ENCODE measurements around the gene RAD51B. TPM values are rescaled to one million over a fixed set of nuclear protein-coding genes. Genes with fewer than 3 reads are reported as not detected.

The RAD51B gene
- total RNA-seq, 1 donor from 2014 or later = 38.6 TPM

DNA sequence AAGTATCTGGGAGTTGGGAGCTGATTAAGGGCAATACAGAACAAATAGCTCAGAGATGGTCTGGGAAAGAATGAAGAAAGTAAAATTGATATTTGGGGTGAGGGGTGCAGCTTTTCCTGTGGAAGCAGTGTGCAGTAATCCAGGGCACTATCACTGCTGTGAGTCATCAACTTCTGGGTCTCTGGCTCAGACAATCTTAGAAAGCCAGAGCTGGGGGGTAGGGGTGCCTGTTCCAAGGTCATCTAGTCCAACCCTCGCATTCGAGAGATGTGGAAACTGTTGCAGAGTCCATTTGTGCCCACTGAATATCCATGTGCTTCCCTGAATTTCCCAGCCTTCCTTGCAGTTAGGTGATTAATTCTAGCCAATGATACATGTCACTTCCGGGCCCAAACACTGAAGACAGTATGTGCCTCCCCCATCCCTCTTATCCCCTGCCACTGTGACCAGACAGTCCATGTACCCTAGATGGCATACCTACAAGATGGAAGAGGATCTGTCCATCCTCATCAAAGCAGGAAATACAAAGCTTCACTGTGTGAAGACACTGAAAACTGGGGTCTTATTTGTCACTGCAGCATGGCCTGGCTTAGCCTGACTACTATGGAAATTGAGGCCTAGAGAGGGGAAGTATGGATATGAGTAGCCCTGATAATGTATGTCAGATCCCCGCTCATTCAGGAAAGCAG is 921.4 kb downstream of the RAD51B start:
- no peak overlapping the region for H3K9ac ChIP-seq (ENCODE audit: low read depth in 1 of 3, low read length in 3 of 3)
- no peak overlapping the region for H3K4me3 ChIP-seq (ENCODE audit: low read length in 3 of 3)
- H3K27ac ChIP-seq (ENCODE audit: low read depth, low read length) = no peak overlapping the region

DNA sequence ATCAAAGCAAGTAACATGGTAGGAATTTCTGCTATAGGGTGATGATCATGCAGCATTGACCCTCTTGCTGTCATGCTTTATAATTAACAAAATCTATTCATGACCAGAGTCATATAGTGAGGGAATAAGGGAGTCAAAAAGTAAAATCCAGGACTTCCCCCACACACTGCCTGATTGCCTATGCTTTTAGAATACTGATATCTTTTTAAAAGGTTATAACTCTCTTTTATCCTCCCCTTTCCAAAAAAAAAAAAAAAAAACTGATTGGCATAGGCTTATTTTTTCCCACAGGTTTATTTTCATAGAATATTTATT is 921.9 kb downstream of the RAD51B start:
- Histone ChIP-seq H3K27me3 (ENCODE audit: control insufficient read depth in 3 of 3, insufficient read depth in 3 of 3, low read length in 3 of 3) (no peaks in the 10 kb centered on the region), H3K4me1 (ENCODE audit: control insufficient read depth in 3 of 3, insufficient read depth in 3 of 3, low read length in 3 of 3) (peaks cover 6 to 12% (median 7%) of the 10 kb centered on the region in 3 donors), H3K36me3 (ENCODE audit: control insufficient read depth in 3 of 3, insufficient read depth in 3 of 3, low read length in 3 of 3) (no peaks in the 10 kb centered on the region), H3K27ac (ENCODE audit: low read depth, low read length) (no peak overlapping the region), H3K9me3 (ENCODE audit: control insufficient read depth in 3 of 3, low read length in 3 of 3) (no peaks in the 10 kb centered on the region), H3K9ac (ENCODE audit: low read depth in 1 of 3, low read length in 3 of 3) (no peak overlapping the region), H3K4me3 (ENCODE audit: low read length in 3 of 3) (no peak overlapping the region)

More for the DNA sequence above, 921.4 kb downstream of the RAD51B start:
- Histone ChIP-seq H3K4me1 (ENCODE audit: control insufficient read depth in 3 of 3, insufficient read depth in 3 of 3, low read length in 3 of 3) (peaks cover 10 to 18% (median 11%) of the 10 kb centered on the region in 3 donors), H3K36me3 (ENCODE audit: control insufficient read depth in 3 of 3, insufficient read depth in 3 of 3, low read length in 3 of 3) (no peaks in the 10 kb centered on the region), H3K9me3 (ENCODE audit: control insufficient read depth in 3 of 3, low read length in 3 of 3) (no peaks in the 10 kb centered on the region), H3K27me3 (ENCODE audit: control insufficient read depth in 3 of 3, insufficient read depth in 3 of 3, low read length in 3 of 3) (no peaks in the 10 kb centered on the region)

DNA sequence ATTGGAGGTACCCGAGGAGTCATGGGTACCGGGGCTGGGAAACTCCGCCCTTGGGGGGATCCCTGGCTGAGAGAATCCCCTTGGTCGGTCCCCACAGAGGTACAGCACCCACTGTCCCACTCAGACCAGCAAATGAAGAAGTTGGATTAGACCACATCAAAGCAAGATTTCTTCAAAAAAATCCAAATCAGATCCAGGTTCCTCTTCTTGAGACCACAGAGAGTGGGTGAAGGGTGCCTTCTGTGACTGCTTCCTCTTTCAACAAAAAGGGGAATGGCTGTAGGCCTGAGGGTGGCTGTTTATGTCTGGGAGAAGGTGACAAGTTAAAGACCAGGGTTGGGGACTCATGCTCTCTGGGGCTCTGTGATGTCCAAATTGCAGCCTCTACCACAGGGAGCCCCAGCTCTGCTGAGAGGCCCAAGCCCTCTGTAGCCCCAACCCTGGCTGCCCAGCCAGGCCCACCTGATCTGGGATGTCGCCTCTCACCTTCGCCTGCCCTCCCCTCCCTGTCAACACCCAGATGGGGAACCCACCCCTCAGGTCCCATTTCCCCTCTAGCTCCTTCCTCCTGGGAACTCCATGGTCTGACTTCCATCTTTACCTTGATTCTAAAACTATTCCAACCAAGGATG is 922.4 kb downstream of the RAD51B start:
- no peak overlapping the region for H3K27ac ChIP-seq (ENCODE audit: low read depth, low read length)
- no peak overlapping the region for H3K4me3 ChIP-seq (ENCODE audit: low read length in 3 of 3)
- H3K27me3 ChIP-seq (ENCODE audit: control insufficient read depth in 3 of 3, insufficient read depth in 3 of 3, low read length in 3 of 3) = no peaks in the 10 kb centered on the region
- H3K9me3 ChIP-seq (ENCODE audit: control insufficient read depth in 3 of 3, low read length in 3 of 3) = no peaks in the 10 kb centered on the region
- no peak overlapping the region for H3K9ac ChIP-seq (ENCODE audit: low read depth in 1 of 3, low read length in 3 of 3)
- H3K4me1 ChIP-seq (ENCODE audit: control insufficient read depth in 3 of 3, insufficient read depth in 3 of 3, low read length in 3 of 3) = peaks cover 2 to 7% (median 4%) of the 10 kb centered on the region in 3 donors
- H3K36me3 ChIP-seq (ENCODE audit: control insufficient read depth in 3 of 3, insufficient read depth in 3 of 3, low read length in 3 of 3) = no peaks in the 10 kb centered on the region

DNA sequence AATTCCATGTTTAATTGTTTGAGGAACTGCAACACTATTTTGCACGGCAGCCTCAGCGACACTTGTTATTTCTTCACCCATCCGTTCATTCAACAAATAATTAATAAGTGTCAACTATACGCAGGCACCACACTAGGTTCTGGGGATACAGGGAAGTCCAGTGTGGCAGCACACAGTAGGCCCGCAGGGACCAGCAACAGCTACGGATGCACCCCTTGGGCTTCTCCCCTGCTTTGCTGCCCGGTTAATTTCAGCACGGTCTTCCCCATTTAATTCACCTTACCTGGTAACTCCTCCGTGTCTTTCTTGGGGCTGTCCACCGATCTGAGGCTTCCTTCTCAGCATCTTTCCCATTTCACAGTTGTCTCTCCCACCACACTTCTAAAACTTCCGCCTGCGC is 925.0 kb downstream of the RAD51B start:
- Histone ChIP-seq H3K4me3 (ENCODE audit: low read length in 3 of 3) (no peak overlapping the region), H3K36me3 (ENCODE audit: control insufficient read depth in 3 of 3, insufficient read depth in 3 of 3, low read length in 3 of 3) (no peaks in the 10 kb centered on the region), H3K4me1 (ENCODE audit: control insufficient read depth in 3 of 3, insufficient read depth in 3 of 3, low read length in 3 of 3) (peaks cover 0 to 2% (median 0%) of the 10 kb centered on the region in 3 donors), H3K27ac (ENCODE audit: low read depth, low read length) (no peak overlapping the region), H3K9ac (ENCODE audit: low read depth in 1 of 3, low read length in 3 of 3) (no peak overlapping the region), H3K9me3 (ENCODE audit: control insufficient read depth in 3 of 3, low read length in 3 of 3) (no peaks in the 10 kb centered on the region), H3K27me3 (ENCODE audit: control insufficient read depth in 3 of 3, insufficient read depth in 3 of 3, low read length in 3 of 3) (no peaks in the 10 kb centered on the region)

DNA sequence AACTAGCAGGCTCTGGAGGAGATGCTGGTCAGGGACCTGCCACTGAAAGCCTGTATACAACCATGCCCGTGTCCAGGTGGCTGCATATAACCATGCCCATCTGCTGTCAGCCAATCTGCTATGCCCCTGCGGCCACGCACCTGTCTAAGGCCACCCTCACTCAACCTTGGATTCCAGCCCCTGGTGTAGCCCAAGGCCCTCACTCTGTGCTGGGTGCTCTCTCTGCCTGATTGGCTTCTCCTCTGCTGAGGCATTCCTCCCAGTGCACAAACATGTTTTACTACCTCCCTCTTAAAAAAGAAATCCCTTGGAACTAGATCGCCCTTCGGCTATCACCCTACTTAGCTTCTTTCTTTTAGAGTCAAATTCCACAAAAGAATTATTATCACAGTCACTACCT is 927.8 kb downstream of the RAD51B start:
- Histone ChIP-seq H3K4me1 (ENCODE audit: control insufficient read depth in 3 of 3, insufficient read depth in 3 of 3, low read length in 3 of 3) (peaks cover 0 to 3% (median 2%) of the 10 kb centered on the region in 3 donors), H3K9ac (ENCODE audit: low read depth in 1 of 3, low read length in 3 of 3) (no peak overlapping the region), H3K27ac (ENCODE audit: low read depth, low read length) (no peak overlapping the region), H3K4me3 (ENCODE audit: low read length in 3 of 3) (no peak overlapping the region), H3K36me3 (ENCODE audit: control insufficient read depth in 3 of 3, insufficient read depth in 3 of 3, low read length in 3 of 3) (no peaks in the 10 kb centered on the region), H3K9me3 (ENCODE audit: control insufficient read depth in 3 of 3, low read length in 3 of 3) (no peaks in the 10 kb centered on the region), H3K27me3 (ENCODE audit: control insufficient read depth in 3 of 3, insufficient read depth in 3 of 3, low read length in 3 of 3) (no peaks in the 10 kb centered on the region)

DNA sequence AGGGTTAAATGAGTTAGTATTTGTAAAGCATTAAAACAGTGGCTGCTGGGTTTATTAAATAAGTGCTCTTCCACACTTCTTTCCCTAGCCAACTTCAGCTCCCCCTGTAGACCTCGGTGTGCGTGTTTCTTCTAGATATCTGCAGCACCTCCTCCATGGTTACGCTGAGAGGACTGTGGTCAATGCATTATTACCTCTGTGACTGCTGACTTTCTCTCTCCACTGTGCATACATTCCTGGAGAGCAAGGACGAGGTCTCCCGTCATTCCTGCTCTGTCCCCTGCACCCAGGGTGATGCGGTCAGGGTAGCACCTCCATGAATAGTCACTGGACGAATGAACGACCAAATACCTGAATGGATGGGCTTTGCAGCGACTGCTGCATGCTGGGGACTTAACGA is 928.7 kb downstream of the RAD51B start:
- Histone ChIP-seq H3K4me3 (ENCODE audit: low read length in 3 of 3) (no peak overlapping the region), H3K27ac (ENCODE audit: low read depth, low read length) (no peak overlapping the region), H3K9me3 (ENCODE audit: control insufficient read depth in 3 of 3, low read length in 3 of 3) (no peaks in the 10 kb centered on the region), H3K36me3 (ENCODE audit: control insufficient read depth in 3 of 3, insufficient read depth in 3 of 3, low read length in 3 of 3) (no peaks in the 10 kb centered on the region), H3K27me3 (ENCODE audit: control insufficient read depth in 3 of 3, insufficient read depth in 3 of 3, low read length in 3 of 3) (no peaks in the 10 kb centered on the region), H3K4me1 (ENCODE audit: control insufficient read depth in 3 of 3, insufficient read depth in 3 of 3, low read length in 3 of 3) (peaks cover 0 to 4% (median 2%) of the 10 kb centered on the region in 3 donors), H3K9ac (ENCODE audit: low read depth in 1 of 3, low read length in 3 of 3) (no peak overlapping the region)

DNA sequence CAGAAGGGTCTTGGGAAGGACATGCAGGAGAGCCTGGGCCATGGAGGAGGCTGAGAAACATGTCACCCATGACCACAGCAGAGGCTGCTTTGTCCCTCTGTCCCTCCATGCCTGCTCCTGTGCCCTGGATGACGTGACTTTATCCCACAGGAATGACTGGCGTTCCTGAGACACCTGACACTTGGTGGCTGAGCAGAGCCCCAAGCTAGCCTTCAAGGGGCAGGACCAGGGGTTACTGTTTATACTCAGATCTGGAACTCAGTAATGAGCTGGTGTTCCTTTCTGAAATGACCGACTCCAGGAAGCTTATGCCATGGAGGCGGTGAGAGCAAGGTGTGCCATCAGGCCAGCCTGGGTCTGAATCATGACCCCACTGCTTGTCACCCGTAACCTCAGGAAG is 929.1 kb downstream of the RAD51B start:
- peaks cover 0 to 4% (median 2%) of the 10 kb centered on the region in 3 donors for H3K4me1 ChIP-seq (ENCODE audit: control insufficient read depth in 3 of 3, insufficient read depth in 3 of 3, low read length in 3 of 3)
- no peaks in the 10 kb centered on the region for H3K36me3 ChIP-seq (ENCODE audit: control insufficient read depth in 3 of 3, insufficient read depth in 3 of 3, low read length in 3 of 3)
- no peak overlapping the region for H3K27ac ChIP-seq (ENCODE audit: low read depth, low read length)
- no peak overlapping the region for H3K9ac ChIP-seq (ENCODE audit: low read depth in 1 of 3, low read length in 3 of 3)
- no peak overlapping the region for H3K4me3 ChIP-seq (ENCODE audit: low read length in 3 of 3)
- no peaks in the 10 kb centered on the region for H3K27me3 ChIP-seq (ENCODE audit: control insufficient read depth in 3 of 3, insufficient read depth in 3 of 3, low read length in 3 of 3)
- no peaks in the 10 kb centered on the region for H3K9me3 ChIP-seq (ENCODE audit: control insufficient read depth in 3 of 3, low read length in 3 of 3)

DNA sequence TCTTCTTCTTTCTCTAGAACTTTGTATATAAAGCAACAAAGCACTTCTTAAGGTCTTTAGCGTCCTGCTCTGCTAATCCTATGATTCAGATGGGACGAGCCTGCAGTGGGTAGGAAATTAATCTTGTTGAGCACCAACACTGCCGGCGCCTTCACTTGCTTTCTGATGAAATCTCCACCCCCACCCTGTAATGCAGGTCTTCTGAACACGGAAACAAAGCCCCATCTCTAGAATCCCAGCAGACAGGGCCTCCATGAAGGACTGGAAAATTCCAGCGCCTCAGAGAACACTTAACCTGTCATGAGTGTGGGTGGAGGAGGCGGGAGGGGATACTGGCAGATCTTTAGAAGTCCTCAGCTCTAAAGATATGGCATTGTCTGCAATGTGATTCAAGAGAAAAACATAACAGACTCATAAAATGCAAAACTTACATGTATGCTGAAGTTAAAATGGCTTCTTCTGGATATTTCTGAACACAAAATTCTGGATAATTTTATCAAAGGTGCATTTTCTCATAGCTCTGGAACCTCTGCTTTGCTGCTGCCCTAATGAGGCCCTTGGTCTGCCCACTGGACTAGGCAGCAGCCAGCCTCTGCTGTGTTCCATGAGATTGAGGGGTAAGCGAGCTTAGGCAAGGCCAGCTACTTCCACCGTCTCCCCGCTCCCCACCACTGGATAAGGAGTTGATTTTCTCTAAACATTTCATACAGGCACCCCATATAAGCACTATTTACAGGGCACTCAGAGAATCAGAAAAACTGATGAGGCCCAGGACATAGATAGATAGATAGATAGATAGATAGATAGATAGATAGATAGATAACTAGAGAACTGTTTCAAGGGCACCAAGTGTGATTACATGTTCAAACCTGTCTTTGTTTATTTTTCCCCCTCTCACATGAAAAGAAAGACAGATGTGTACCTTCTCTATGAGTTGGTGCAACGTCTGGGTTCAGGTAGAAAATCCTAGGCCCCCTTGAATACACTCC is 930.2 kb downstream of the RAD51B start:
- H3K27me3 ChIP-seq (ENCODE audit: control insufficient read depth in 3 of 3, insufficient read depth in 3 of 3, low read length in 3 of 3) = no peaks in the 10 kb centered on the region
- no peaks in the 10 kb centered on the region for H3K9me3 ChIP-seq (ENCODE audit: control insufficient read depth in 3 of 3, low read length in 3 of 3)
- no peak overlapping the region for H3K9ac ChIP-seq (ENCODE audit: low read depth in 1 of 3, low read length in 3 of 3)
- H3K36me3 ChIP-seq (ENCODE audit: control insufficient read depth in 3 of 3, insufficient read depth in 3 of 3, low read length in 3 of 3) = no peaks in the 10 kb centered on the region
- H3K27ac ChIP-seq (ENCODE audit: low read depth, low read length) = no peak overlapping the region
- no peak overlapping the region for H3K4me3 ChIP-seq (ENCODE audit: low read length in 3 of 3)
- peaks cover 2 to 6% (median 3%) of the 10 kb centered on the region in 3 donors for H3K4me1 ChIP-seq (ENCODE audit: control insufficient read depth in 3 of 3, insufficient read depth in 3 of 3, low read length in 3 of 3)

DNA sequence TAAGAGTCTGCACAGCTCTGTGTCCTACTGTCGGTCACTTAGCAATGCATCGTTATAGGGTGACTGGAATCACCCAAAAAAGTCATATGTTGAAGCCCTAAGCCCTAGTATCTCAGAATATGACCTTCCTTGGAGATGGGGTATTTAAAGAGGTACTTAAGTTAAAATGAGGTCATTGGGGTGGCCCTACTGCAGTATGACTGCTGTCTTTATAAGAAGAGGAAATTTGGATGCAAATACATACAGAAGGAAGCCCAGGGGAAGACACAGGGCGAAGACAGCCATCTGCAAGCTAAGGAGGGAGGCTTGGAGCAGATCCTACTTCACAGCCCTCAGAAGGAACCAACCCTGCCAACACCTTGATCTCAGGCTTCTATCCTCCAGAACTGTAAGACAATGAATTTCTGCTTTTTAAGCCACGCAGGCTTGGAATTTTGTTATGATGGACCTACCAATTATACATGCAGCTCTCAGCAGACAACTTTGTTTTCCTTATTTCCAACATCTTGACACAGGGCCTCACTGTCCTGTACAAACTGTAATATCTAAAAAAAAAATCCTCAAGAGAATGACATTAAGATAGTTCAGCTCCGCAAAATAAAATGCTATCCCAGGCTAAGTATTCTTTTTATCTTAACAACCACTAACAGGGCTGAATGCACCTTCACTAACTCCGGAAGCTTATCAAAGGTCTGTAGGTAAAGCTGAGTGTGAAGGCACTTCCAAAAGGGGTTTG is 932.9 kb downstream of the RAD51B start:
- Histone ChIP-seq H3K4me3 (ENCODE audit: low read length in 3 of 3) (no peak overlapping the region), H3K9me3 (ENCODE audit: control insufficient read depth in 3 of 3, low read length in 3 of 3) (no peaks in the 10 kb centered on the region), H3K27ac (ENCODE audit: low read depth, low read length) (no peak overlapping the region), H3K27me3 (ENCODE audit: control insufficient read depth in 3 of 3, insufficient read depth in 3 of 3, low read length in 3 of 3) (no peaks in the 10 kb centered on the region), H3K9ac (ENCODE audit: low read depth in 1 of 3, low read length in 3 of 3) (no peak overlapping the region), H3K4me1 (ENCODE audit: control insufficient read depth in 3 of 3, insufficient read depth in 3 of 3, low read length in 3 of 3) (peaks cover 11 to 17% (median 15%) of the 10 kb centered on the region in 3 donors), H3K36me3 (ENCODE audit: control insufficient read depth in 3 of 3, insufficient read depth in 3 of 3, low read length in 3 of 3) (no peaks in the 10 kb centered on the region)
